GM08714 (cell line): ENCODE measurements around the gene NUTM2E.
"Not testable (repeated sequence)": the region's sequence is repeated elsewhere in the genome, so short reads cannot be mapped to it uniquely, and the experiment has no call there.

Experiments used
- H3K4me3 ChIP-seq: fragments of 200-500 bp; sonication (Bioruptor generic); 2 replicates; pipeline ENCODE4 v1.5.1; 2014; ENCODE audit warnings: mild to moderate bottlenecking, low read length, inconsistent platforms

NUTM2E gene

DNA sequence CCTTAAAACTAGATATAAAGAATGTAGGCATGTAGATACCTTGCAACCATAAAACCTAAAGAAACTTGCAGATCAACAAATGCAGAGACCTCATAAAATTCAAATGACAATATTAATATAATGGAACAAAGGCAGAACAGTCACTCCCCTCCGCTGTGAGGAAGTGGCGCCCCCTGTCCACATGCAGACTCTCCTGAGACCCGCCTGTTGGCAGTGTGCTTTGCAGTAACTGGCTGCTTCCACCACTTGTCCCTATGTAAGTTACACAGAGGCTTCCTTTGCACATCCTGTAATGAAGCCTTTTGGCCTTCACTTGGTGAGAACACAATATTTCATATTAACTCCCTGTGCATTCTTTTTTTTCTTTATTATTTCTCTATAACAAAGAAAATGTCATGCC, 36.3 kb downstream of the NUTM2E start:
- H3K4me3 ChIP-seq: not testable (repeated sequence)

DNA sequence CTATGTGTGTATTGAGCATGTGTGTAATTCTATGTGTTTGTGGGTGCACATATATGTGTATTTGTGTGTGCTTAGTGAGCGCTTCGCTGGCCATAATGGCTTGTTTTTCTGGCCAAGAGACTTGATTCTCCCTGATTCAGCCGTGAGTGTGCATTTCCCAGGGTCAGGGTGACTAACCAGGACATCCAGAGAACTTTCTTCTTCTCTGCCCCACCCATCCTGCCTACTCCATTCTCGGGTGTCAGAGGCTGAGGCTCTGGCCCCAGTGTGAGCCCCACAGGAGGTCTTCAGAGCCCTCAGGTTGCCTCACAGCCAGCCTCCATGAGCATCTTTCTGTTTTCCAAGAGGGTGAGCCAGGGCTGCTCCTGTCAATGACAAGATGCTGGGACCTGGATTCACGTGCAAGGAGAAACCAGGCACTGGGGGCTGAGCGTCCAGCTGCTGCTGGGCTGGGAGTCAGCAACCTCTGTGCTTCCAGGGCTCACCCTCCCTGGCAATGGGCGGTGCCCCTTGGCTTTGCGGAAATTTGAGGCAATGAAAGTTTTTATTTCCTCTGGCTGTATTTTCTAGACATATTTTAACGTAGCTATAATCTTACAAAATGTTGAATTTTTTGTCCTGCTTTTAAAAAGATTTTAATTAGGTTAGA, 40.5 kb downstream of the NUTM2E start:
- H3K4me3 ChIP-seq: not testable (repeated sequence)

DNA sequence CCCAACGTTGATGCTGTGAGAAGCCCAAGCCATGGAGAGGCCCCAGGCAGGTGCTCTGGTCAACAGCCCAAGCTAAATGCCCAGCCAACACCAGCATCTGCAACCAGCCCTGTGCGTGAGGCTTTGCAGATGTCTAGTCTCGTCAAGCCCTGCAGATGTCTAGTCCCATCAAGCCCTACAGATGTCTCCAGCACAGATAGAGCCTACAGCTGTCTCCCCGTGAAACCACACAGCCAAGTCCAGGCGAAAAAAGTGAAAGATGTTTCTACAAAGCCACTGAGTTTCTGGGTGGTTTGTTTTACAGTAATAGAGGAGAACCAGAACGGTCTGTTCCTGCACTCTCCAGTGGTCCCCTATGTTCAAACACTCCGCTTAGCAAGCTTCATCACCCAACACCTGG, 41.5 kb downstream of the NUTM2E start:
- H3K4me3 ChIP-seq: not testable (repeated sequence)

DNA sequence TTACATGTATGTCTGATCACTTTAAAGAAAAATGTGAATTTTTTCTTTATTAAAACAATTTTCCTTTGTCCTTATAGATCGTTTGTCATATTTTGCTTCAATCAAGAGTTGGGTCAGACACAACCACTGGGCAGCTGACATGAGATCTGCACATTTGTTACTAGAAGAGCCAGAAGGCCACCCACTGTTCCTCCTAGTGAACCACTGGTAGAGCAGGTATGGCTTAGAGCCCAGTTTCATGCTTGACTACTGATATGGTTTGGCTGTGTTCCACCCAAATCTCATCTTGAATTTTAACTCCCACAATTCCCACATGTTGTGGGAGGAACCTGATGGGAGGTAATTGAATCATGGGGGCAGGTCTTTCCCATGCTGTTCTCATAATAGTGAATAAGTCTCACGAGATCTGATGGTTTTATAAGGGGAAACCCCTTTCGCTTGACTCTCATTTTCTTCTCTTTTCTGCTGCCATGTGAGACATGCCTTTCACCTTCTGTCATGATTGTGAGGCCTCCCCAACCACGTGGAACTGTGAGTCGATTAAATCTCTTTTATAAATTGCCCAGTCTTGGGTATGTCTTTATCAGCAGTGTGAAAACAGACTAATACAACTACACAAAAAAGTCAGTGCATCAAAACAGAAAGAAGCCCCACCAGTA, 43.0 kb downstream of the NUTM2E start:
- H3K4me3 ChIP-seq: not testable (repeated sequence)

DNA sequence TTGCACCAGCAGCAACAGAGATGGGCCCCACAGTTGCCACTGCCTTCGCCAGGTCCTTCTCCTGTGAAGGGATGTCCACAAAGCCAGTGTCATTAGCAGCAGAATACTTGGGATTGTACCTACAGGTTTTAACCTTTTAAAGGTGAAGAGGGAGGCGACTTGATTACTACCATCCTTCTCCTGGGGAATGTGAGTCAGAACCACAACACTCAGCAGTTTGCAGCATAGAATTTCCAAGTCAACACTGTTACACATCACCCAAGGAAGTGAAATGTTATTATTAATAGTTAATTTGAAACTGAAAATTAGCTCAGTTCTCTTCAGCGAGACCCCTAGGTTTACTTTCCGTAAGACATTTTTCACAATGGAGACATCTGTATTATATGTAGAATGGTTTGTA, 45.2 kb downstream of the NUTM2E start:
- not testable (repeated sequence) for H3K4me3 ChIP-seq
